Pancreas (tissue), 10 donors: ENCODE data around the gene CDC14C. TPM values are rescaled to one million over a fixed set of nuclear protein-coding genes. Genes with fewer than 3 reads are reported as not detected.

Experiments used
- ATAC-seq, 4 donors: fragments of 200-7000 bp; cut with Tn5 transposase; one replicate each; pipeline versions ENCODE4 v1.8.0 to v1.9.1; 2020; ENCODE audit warnings: mild to moderate bottlenecking in 4 of 4, moderate library complexity in 4 of 4
- DNase-seq, 6 donors: peaks; one replicate each; pipeline ENCODE4 v3.0.0-alpha.2; 2020
- FAIRE-seq: peaks from 2 replicates; lab custom pipeline; 2012; peaks lifted over from hg19 to GRCh38; lab: Jason Lieb, UNC
- H3K27ac ChIP-seq, 4 donors: fragments of 200-600 bp; sonication (generic); 1 replicate in 3 of 4; 2 replicates in 1 of 4; pipeline versions ENCODE4 v1.5.0 to v1.8.0; 2020
- H3K27me3 ChIP-seq, 4 donors: fragments of 200-600 bp; one replicate each; pipeline ENCODE4 v1.8.0; 2021
- H3K36me3 ChIP-seq, 3 donors: fragments of 200-600 bp; sonication (generic) in 1 of 3; one replicate each; pipeline versions ENCODE4 v1.5.0 to v1.8.0; 2020 to 2021
- H3K4me1 ChIP-seq, 3 donors: fragments of 200-600 bp; one replicate each; pipeline ENCODE4 v1.8.0; 2021
- H3K4me3 ChIP-seq, 4 donors: fragments of 200-600 bp; sonication (generic) in 2 of 4; one replicate each; pipeline versions ENCODE4 v1.5.0 to v1.8.0; 2020 to 2021
- H3K9me3 ChIP-seq, 4 donors: fragments of 200-600 bp; one replicate each; pipeline ENCODE4 v1.8.0; 2021
- CTCF ChIP-seq, 4 donors: fragments of 200-600 bp; sonication (generic) in 3 of 4; IDR thresholded peaks; one replicate each; pipeline versions ENCODE4 v1.5.0 to v1.8.0; 2021; ENCODE audit warnings: antibody characterized with exemption in 4 of 4
- WGBS, 2 donors: extraction: QIAGEN DNeasy Blood & Tissue Kit; methylation state at CpG; one replicate each; pipeline ENCODE4 v1.1.7; 2013; 5-methylcytosine and 5-hydroxymethylcytosine counted together
- intact Hi-C, 3 donors: fragments of 100-400 bp; cut with DNase I; formaldehyde crosslinking; loops; one replicate each; pipeline versions ENCODE4 v1.11.1 to v1.14.2; 2022
- polyA plus RNA-seq, 2 donors: library from polyadenylated mRNA; stranded (reverse); fragments of 200-250 nt; gene quantifications; one replicate each; pipeline ENCODE4 v1.2.3, GENCODE V29; 2013
- total RNA-seq, 6 donors: library from RNA; stranded (reverse); fragmentation: NEBNext Ultra II Directional in 4 of 6; extraction: Animal tissue kit (Norgen Biotek cat#: 25700) in 4 of 6; gene quantifications; one replicate each; pipeline versions ENCODE4 v1.2.1 to v1.2.4, GENCODE V29; 2021 to 2023
- donor health status: healthy with polysubstance abuse.
- donor health status: DM: no; HTN: no; CAD: no; lungs with moderate emphysema.
- donor health status: DM: no; HTN: no; CAD: no.
- donor health status: control.
- donor health status: control.
- donor health status: Bipolar disorder and iron deficiency.
- donor health status: DM: yes; HTN: yes; CAD: no.
- donor health status: DM: no; HTN: no; CAD: no.
- donor health status: DM: no; HTN: no; CAD: no.
- donor health status: DM: yes; HTN: yes; CAD: no.

CDC14C gene
- total and polyA plus RNA-seq, 8 donors = 0.02 TPM; not detected in 7

GRCh38 chr7:48931481-48931880 lies 7.1 kb downstream of the CDC14C start:
- no peak for ATAC-seq
- FAIRE-seq = no peak
- Histone ChIP-seq H3K36me3 (no peaks in the 10 kb centered on the region), H3K4me3 (no peak overlapping the region), H3K27ac (no peak overlapping the region), H3K27me3 (no peaks in the 10 kb centered on the region), H3K9me3 (no peaks in the 10 kb centered on the region), H3K4me1 (peaks cover 8 to 24% (median 12%) of the 10 kb centered on the region in 3 donors)
- DNase-seq = no peak
- TF ChIP-seq CTCF (IDR thresholded peaks at IDR 0.05) = no peak
- intact Hi-C loops = no loop called here
- WGBS, 2 donors = 92 to 99% methylated on average over 2 of the region's 2 CpGs

- intact Hi-C loops = no loop called here
- DNase-seq = no peak
- Histone ChIP-seq H3K27ac (peak overlapping the region in 2 of 4 donors; percentile 1 to 8), H3K4me1 (peaks cover 8 to 24% (median 12%) of the 10 kb centered on the region in 3 donors), H3K27me3 (no peaks in the 10 kb centered on the region), H3K9me3 (no peaks in the 10 kb centered on the region), H3K36me3 (no peaks in the 10 kb centered on the region), H3K4me3 (no peak overlapping the region)
- 54 to 60% methylated on average over 2 of the region's 2 CpGs for WGBS, 2 donors
- no peak for FAIRE-seq
- no peak for ATAC-seq
- TF ChIP-seq CTCF (IDR thresholded peaks at IDR 0.05) = no peak
Measured at GRCh38 chr7:48932126-48932910, 8.0 kb downstream of the CDC14C start.

GRCh38 chr7:48933549-48934085 lies 9.3 kb downstream of the CDC14C start:
- WGBS, 2 donors = 60 to 62% methylated on average over 3 of the region's 3 CpGs
- H3K27ac ChIP-seq = peak overlapping the region in 1 of 4 donors; percentile 1
- no peaks in the 10 kb centered on the region for H3K27me3 ChIP-seq
- H3K36me3 ChIP-seq = no peaks in the 10 kb centered on the region
- no peak for DNase-seq
- peaks cover 8 to 24% (median 12%) of the 10 kb centered on the region in 3 donors for H3K4me1 ChIP-seq
- H3K4me3 ChIP-seq = no peak overlapping the region
- TF ChIP-seq CTCF (IDR thresholded peaks at IDR 0.05) = no peak
- ATAC-seq = peak in 2 of 4 donors; percentile 22 to 69
- H3K9me3 ChIP-seq = no peaks in the 10 kb centered on the region
- intact Hi-C loops = no loop called here
- no peak for FAIRE-seq

- WGBS, 2 donors = 84 to 88% methylated on average over 4 of the region's 4 CpGs
Measured at GRCh38 chr7:48938539-48939295, 14.4 kb downstream of the CDC14C start.

More at GRCh38 chr7:48938539-48939295, 14.4 kb downstream of the CDC14C start:
- H3K4me1 ChIP-seq = peaks cover 5 to 16% (median 12%) of the 10 kb centered on the region in 3 donors
- H3K9me3 ChIP-seq = no peaks in the 10 kb centered on the region
- intact Hi-C loops = no loop called here
- no peaks in the 10 kb centered on the region for H3K36me3 ChIP-seq
- FAIRE-seq (peak; percentile 13), ATAC-seq (peak in 2 of 4 donors; percentile 56 to 65), DNase-seq (no peak)
- no peaks in the 10 kb centered on the region for H3K27me3 ChIP-seq
- TF ChIP-seq CTCF (IDR thresholded peaks at IDR 0.05) = no peak
- no peak overlapping the region for H3K27ac ChIP-seq
- H3K4me3 ChIP-seq = no peak overlapping the region
